PC-3 (cell line): Measurements from ENCODE around the gene PTPRN2.

Experiments
- CTCF ChIP-seq: fragments of 300-600 bp; sonication (generic); conservative IDR thresholded peaks from 2 replicates; pipeline ENCODE4 v1.5.1; 2017; ENCODE audit warnings: antibody characterized with exemption, low read depth, mild to moderate bottlenecking, low read length
- EZH2 ChIP-seq: fragments of 300-600 bp; sonication (generic); IDR thresholded peaks from one replicate; pipeline ENCODE4 v1.6.1; 2017; ENCODE audit warnings: antibody characterized with exemption, mild to moderate bottlenecking, low read length; ENCODE audit not compliant: unreplicated experiment

- TF ChIP-seq CTCF (no peak), EZH2 (no peak)
These were observed 302.8 kb downstream of the PTPRN2 start for GRCh38 chr7:158284617-158285382.
